ENCODE measurements around the gene DCHS2. TPM values are rescaled to one million over a fixed set of nuclear protein-coding genes. Genes with fewer than 3 reads are reported as not detected.

DCHS2 gene
- total RNA-seq, 1 donor from 2014 or later = 0.13 TPM

GRCh38 chr4:154390324-154390723, 101.3 kb downstream of the DCHS2 start:
- Mint-ChIP-seq H3K27me3 (ENCODE audit: unreplicated experiment) (peaks cover 4% of the 10 kb centered on the region), H3K4me1 (ENCODE audit: unreplicated experiment) (no peaks in the 10 kb centered on the region), H3K27ac (ENCODE audit: unreplicated experiment) (no peak overlapping the region), H3K4me3 (ENCODE audit: unreplicated experiment) (no peak overlapping the region), H3K9me3 (ENCODE audit: unreplicated experiment) (no peaks in the 10 kb centered on the region), H3K36me3 (ENCODE audit: unreplicated experiment) (no peaks in the 10 kb centered on the region)
- DNase-seq (ENCODE audit: extremely low spot score, unreplicated experiment) = no peak
- no peak for TF ChIP-seq CTCF (IDR thresholded peaks at IDR 0.05)

- no peaks in the 10 kb centered on the region for H3K36me3 Mint-ChIP-seq (ENCODE audit: unreplicated experiment)
- no peaks in the 10 kb centered on the region for H3K9me3 Mint-ChIP-seq (ENCODE audit: unreplicated experiment)
- H3K27ac Mint-ChIP-seq (ENCODE audit: unreplicated experiment) = no peak overlapping the region
- H3K27me3 Mint-ChIP-seq (ENCODE audit: unreplicated experiment) = peaks cover 4% of the 10 kb centered on the region
- no peak for DNase-seq (ENCODE audit: extremely low spot score, unreplicated experiment)
- H3K4me3 Mint-ChIP-seq (ENCODE audit: unreplicated experiment) = no peak overlapping the region
- no peaks in the 10 kb centered on the region for H3K4me1 Mint-ChIP-seq (ENCODE audit: unreplicated experiment)
- no peak for TF ChIP-seq CTCF (IDR thresholded peaks at IDR 0.05)
Measured at GRCh38 chr4:154389148-154389547, 102.5 kb downstream of the DCHS2 start.

GRCh38 chr4:154384012-154384411, 107.6 kb downstream of the DCHS2 start:
- no peak overlapping the region for H3K4me3 Mint-ChIP-seq (ENCODE audit: unreplicated experiment)
- H3K36me3 Mint-ChIP-seq (ENCODE audit: unreplicated experiment) = no peaks in the 10 kb centered on the region
- H3K27me3 Mint-ChIP-seq (ENCODE audit: unreplicated experiment) = peaks cover 2% of the 10 kb centered on the region
- TF ChIP-seq CTCF (IDR thresholded peaks at IDR 0.05) = no peak
- H3K4me1 Mint-ChIP-seq (ENCODE audit: unreplicated experiment) = no peaks in the 10 kb centered on the region
- peaks cover 8% of the 10 kb centered on the region for H3K9me3 Mint-ChIP-seq (ENCODE audit: unreplicated experiment)
- H3K27ac Mint-ChIP-seq (ENCODE audit: unreplicated experiment) = no peak overlapping the region
- no peak for DNase-seq (ENCODE audit: extremely low spot score, unreplicated experiment)

GRCh38 chr4:154376486-154376885, 115.1 kb downstream of the DCHS2 start:
- no peaks in the 10 kb centered on the region for H3K27me3 Mint-ChIP-seq (ENCODE audit: unreplicated experiment)
- H3K4me1 Mint-ChIP-seq (ENCODE audit: unreplicated experiment) = no peaks in the 10 kb centered on the region
- no peaks in the 10 kb centered on the region for H3K36me3 Mint-ChIP-seq (ENCODE audit: unreplicated experiment)
- H3K4me3 Mint-ChIP-seq (ENCODE audit: unreplicated experiment) = no peak overlapping the region
- no peak overlapping the region for H3K27ac Mint-ChIP-seq (ENCODE audit: unreplicated experiment)
- no peak for DNase-seq (ENCODE audit: extremely low spot score, unreplicated experiment)
- H3K9me3 Mint-ChIP-seq (ENCODE audit: unreplicated experiment) = peaks cover 4% of the 10 kb centered on the region
- no peak for TF ChIP-seq CTCF (IDR thresholded peaks at IDR 0.05)

- Mint-ChIP-seq H3K27ac (ENCODE audit: unreplicated experiment) (no peak overlapping the region), H3K27me3 (ENCODE audit: unreplicated experiment) (peaks cover 5% of the 10 kb centered on the region), H3K36me3 (ENCODE audit: unreplicated experiment) (no peaks in the 10 kb centered on the region), H3K4me1 (ENCODE audit: unreplicated experiment) (no peaks in the 10 kb centered on the region), H3K4me3 (ENCODE audit: unreplicated experiment) (no peak overlapping the region), H3K9me3 (ENCODE audit: unreplicated experiment) (no peaks in the 10 kb centered on the region)
- no peak for DNase-seq (ENCODE audit: extremely low spot score, unreplicated experiment)
- no peak for TF ChIP-seq CTCF (IDR thresholded peaks at IDR 0.05)
Measured at GRCh38 chr4:154368060-154368459, 123.5 kb downstream of the DCHS2 start.
